Activated T-cell treated with anti-CD3 and anti-CD28 coated beads, Interleukin-2, amount 50 U/mL, for 72 hours (primary cell): Measurements from ENCODE around the gene EXOC3L1. TPM values are rescaled to one million over a fixed set of nuclear protein-coding genes. Genes with fewer than 3 reads are reported as not detected.

ENCODE experiments used
- ATAC-seq, 2 donors: fragments of 150-1000 bp; cut with Tn5 transposase; replicated peaks in 1 of 2; 2 replicates each; pipeline ENCODE4 v1.10.0; 2021; ENCODE audit warnings: moderate library complexity in 2 of 2, mild to moderate bottlenecking in 1 of 2
- DNase-seq, 2 donors: peaks; one replicate each; pipeline ENCODE4 v3.0.0; 2021 to 2022; ENCODE audit warnings: mixed read lengths in 1 of 2
- H3K27ac Mint-ChIP-seq: one replicate; pipeline ENCODE4 v1.8.0; 2022; ENCODE audit warnings: mild to moderate bottlenecking, moderate library complexity, mixed read lengths
- H3K27me3 Mint-ChIP-seq: one replicate; pipeline ENCODE4 v1.8.0; 2022; ENCODE audit warnings: low read depth, mixed read lengths
- H3K36me3 Mint-ChIP-seq, 2 donors: one replicate each; pipeline ENCODE4 v1.8.0; 2022; ENCODE audit warnings: mixed read lengths in 2 of 2, mild to moderate bottlenecking in 1 of 2; ENCODE audit not compliant: insufficient read depth in 2 of 2
- H3K4me1 Mint-ChIP-seq: one replicate; pipeline ENCODE4 v1.8.0; 2022; ENCODE audit warnings: low read depth, mixed read lengths
- H3K4me3 Mint-ChIP-seq, 2 donors: one replicate each; pipeline ENCODE4 v1.8.0; 2022; ENCODE audit warnings: mild to moderate bottlenecking in 2 of 2, mixed read lengths in 2 of 2, moderate library complexity in 2 of 2
- H3K9me3 Mint-ChIP-seq, 2 donors: one replicate each; pipeline ENCODE4 v1.8.0; 2022; ENCODE audit warnings: mixed read lengths in 2 of 2
- total RNA-seq, 2 donors: library from RNA; stranded (reverse); gene quantifications; one replicate each; pipeline ENCODE4 v1.2.3, GENCODE V29; 2022

The EXOC3L1 gene
- total RNA-seq, 2 donors from 2014 or later, result not detected

GRCh38 chr16:67177743-67178699 is 11.9 kb downstream of the EXOC3L1 start:
- peak; percentile 50 to 53 for ATAC-seq
- Mint-ChIP-seq H3K27me3 (peaks cover 47% of the 10 kb centered on the region), H3K9me3 (no peaks in the 10 kb centered on the region)

GRCh38 chr16:67176662-67177061 is 13.3 kb downstream of the EXOC3L1 start:
- Mint-ChIP-seq H3K4me1 (peaks cover 30% of the 10 kb centered on the region), H3K36me3 (no peaks in the 10 kb centered on the region), H3K4me3 (no peak overlapping the region), H3K9me3 (no peaks in the 10 kb centered on the region), H3K27ac (no peak overlapping the region), H3K27me3 (peaks cover 61% of the 10 kb centered on the region)
- ATAC-seq (no peak), DNase-seq (no peak)

More at GRCh38 chr16:67177743-67178699, 11.9 kb downstream of the EXOC3L1 start:
- Mint-ChIP-seq H3K36me3 (no peaks in the 10 kb centered on the region), H3K4me1 (peaks cover 25% of the 10 kb centered on the region), H3K4me3 (peak overlapping the region; percentile 65 to 67), H3K27ac (no peak overlapping the region)
- DNase-seq, result peak; percentile 50 to 54

GRCh38 chr16:67174706-67175231 is 15.2 kb downstream of the EXOC3L1 start:
- ATAC-seq, result no peak
- Mint-ChIP-seq H3K4me1 (peaks cover 46% of the 10 kb centered on the region), H3K4me3 (peak overlapping the region; percentile 83 to 92), H3K36me3 (no peaks in the 10 kb centered on the region), H3K27ac (no peak overlapping the region), H3K9me3 (no peaks in the 10 kb centered on the region), H3K27me3 (peaks cover 76% of the 10 kb centered on the region)
- DNase-seq, result no peak

- no peaks in the 10 kb centered on the region for H3K36me3 Mint-ChIP-seq
- no peak overlapping the region for H3K27ac Mint-ChIP-seq
- ATAC-seq (peak; percentile 76 to 80), DNase-seq (peak; percentile 72 to 78)
- H3K9me3 Mint-ChIP-seq, result no peaks in the 10 kb centered on the region
- H3K27me3 Mint-ChIP-seq, result peaks cover 80% of the 10 kb centered on the region
- peak overlapping the region; percentile 83 to 92 for H3K4me3 Mint-ChIP-seq
- peaks cover 49% of the 10 kb centered on the region for H3K4me1 Mint-ChIP-seq
Observed at GRCh38 chr16:67173808-67174705, 15.9 kb downstream of the EXOC3L1 start.

GRCh38 chr16:67173323-67173722 is 16.6 kb downstream of the EXOC3L1 start:
- H3K4me3 Mint-ChIP-seq, result peak overlapping the region; percentile 83 to 92
- peaks cover 47% of the 10 kb centered on the region for H3K4me1 Mint-ChIP-seq
- DNase-seq (no peak), ATAC-seq (no peak)
- H3K27ac Mint-ChIP-seq, result no peak overlapping the region
- H3K9me3 Mint-ChIP-seq, result no peaks in the 10 kb centered on the region
- H3K36me3 Mint-ChIP-seq, result no peaks in the 10 kb centered on the region
- peaks cover 81% of the 10 kb centered on the region for H3K27me3 Mint-ChIP-seq

GRCh38 chr16:67170949-67171649 is 18.8 kb downstream of the EXOC3L1 start:
- H3K4me1 Mint-ChIP-seq, result peaks cover 49% of the 10 kb centered on the region
- peak in 1 of 2 donors; percentile 1 for ATAC-seq
- no peak overlapping the region for H3K27ac Mint-ChIP-seq
- no peak for DNase-seq
- H3K36me3 Mint-ChIP-seq, result no peaks in the 10 kb centered on the region
- H3K27me3 Mint-ChIP-seq, result peaks cover 86% of the 10 kb centered on the region
- H3K4me3 Mint-ChIP-seq, result peak overlapping the region; percentile 37 to 67
- H3K9me3 Mint-ChIP-seq, result no peaks in the 10 kb centered on the region

GRCh38 chr16:67170168-67170948 is 19.6 kb downstream of the EXOC3L1 start, which contains the start of gene NOL3:
TSS of gene NOL3 (plus strand) at chr16:67170538.
- Mint-ChIP-seq H3K4me3 (peak within 1 kb of the TSS; percentile 88 to 92), H3K36me3 (no peaks in the 10 kb centered on the region), H3K4me1 (peaks cover 53% of the 10 kb centered on the region), H3K9me3 (no peaks in the 10 kb centered on the region), H3K27ac (peak within 1 kb of the TSS; percentile 19), H3K27me3 (peaks cover 83% of the 10 kb centered on the region)
- DNase-seq (peak; percentile 57 to 70), ATAC-seq (peak; percentile 20 to 45)

GRCh38 chr16:67169642-67170167 is 20.2 kb downstream of the EXOC3L1 start:
- Mint-ChIP-seq H3K27ac (peak overlapping the region; percentile 19), H3K27me3 (peaks cover 85% of the 10 kb centered on the region)
- peak; percentile 63 to 69 for DNase-seq

GRCh38 chr16:67169011-67169451 is 20.9 kb downstream of the EXOC3L1 start:
- H3K4me1 Mint-ChIP-seq, result peaks cover 58% of the 10 kb centered on the region
- H3K9me3 Mint-ChIP-seq, result no peaks in the 10 kb centered on the region
- H3K27me3 Mint-ChIP-seq, result peaks cover 85% of the 10 kb centered on the region
- DNase-seq (no peak), ATAC-seq (no peak)
- H3K36me3 Mint-ChIP-seq, result no peaks in the 10 kb centered on the region
- H3K4me3 Mint-ChIP-seq, result peak overlapping the region; percentile 88 to 92
- no peak overlapping the region for H3K27ac Mint-ChIP-seq

More at GRCh38 chr16:67169642-67170167, 20.2 kb downstream of the EXOC3L1 start:
- Mint-ChIP-seq H3K9me3 (no peaks in the 10 kb centered on the region), H3K36me3 (no peaks in the 10 kb centered on the region), H3K4me1 (peaks cover 58% of the 10 kb centered on the region), H3K4me3 (peak overlapping the region; percentile 88 to 92)
- ATAC-seq, result peak; percentile 8 to 12

- H3K4me3 Mint-ChIP-seq, result no peak overlapping the region
- no peak overlapping the region for H3K27ac Mint-ChIP-seq
- ATAC-seq, result no peak
- H3K36me3 Mint-ChIP-seq, result no peaks in the 10 kb centered on the region
- peaks cover 47% of the 10 kb centered on the region for H3K4me1 Mint-ChIP-seq
- peaks cover 73% of the 10 kb centered on the region for H3K27me3 Mint-ChIP-seq
- no peak for DNase-seq
- no peaks in the 10 kb centered on the region for H3K9me3 Mint-ChIP-seq
Observed at GRCh38 chr16:67167588-67167987, 22.3 kb downstream of the EXOC3L1 start.

- peaks cover 68% of the 10 kb centered on the region for H3K27me3 Mint-ChIP-seq
- no peak for ATAC-seq
- H3K4me3 Mint-ChIP-seq, result peak overlapping the region in 1 of 2 donors; percentile 57
- H3K9me3 Mint-ChIP-seq, result no peaks in the 10 kb centered on the region
- no peak overlapping the region for H3K27ac Mint-ChIP-seq
- H3K4me1 Mint-ChIP-seq, result peaks cover 52% of the 10 kb centered on the region
- peaks cover 0 to 3% of the 10 kb centered on the region in 2 donors for H3K36me3 Mint-ChIP-seq
- DNase-seq, result no peak
Observed at GRCh38 chr16:67166598-67167168, 23.3 kb downstream of the EXOC3L1 start.
